Body of pancreas (tissue), 4 donors: Measurements from ENCODE around the gene CSH2. TPM values are rescaled to one million over a fixed set of nuclear protein-coding genes. Genes with fewer than 3 reads are reported as not detected.

Experiments used
- ATAC-seq: fragments of 150-250 bp; one replicate; pipeline ENCODE4 v1.9.1; 2016
- DNase-seq, 4 donors: peaks; one replicate each; pipeline ENCODE4 v3.0.0-alpha.2; 2019
- H3K27ac ChIP-seq, 4 donors: fragments of 200-600 bp; sonication (generic); 1 replicate in 3 of 4; 2 replicates in 1 of 4; pipeline versions ENCODE4 v1.5.1 to v1.6.1; 2016 to 2019; ENCODE audit warnings: mild to moderate bottlenecking in 1 of 4, mixed read lengths in 1 of 4, moderate library complexity in 1 of 4
- H3K27me3 ChIP-seq, 2 donors: fragments of 200-600 bp; sonication (generic); one replicate each; pipeline ENCODE4 v1.6.0; 2016; ENCODE audit warnings: mild to moderate bottlenecking in 1 of 2
- H3K36me3 ChIP-seq, 2 donors: fragments of 200-600 bp; sonication (generic); replicated peaks in 1 of 2; 2 replicates each; pipeline ENCODE4 v1.5.1; 2016; ENCODE audit warnings: low read depth in 2 of 2; ENCODE audit not compliant: insufficient read depth in 1 of 2
- H3K4me1 ChIP-seq: fragments of 200-600 bp; sonication (generic); one replicate; pipeline ENCODE4 v1.6.0; 2016
- H3K4me3 ChIP-seq, 2 donors: fragments of 200-600 bp; sonication (generic); 1 replicate in 1 of 2; 2 replicates in 1 of 2; pipeline ENCODE4 v1.5.1; 2016 to 2019
- H3K9me3 ChIP-seq, 3 donors: fragments of 200-600 bp; sonication (generic); 1 replicate in 2 of 3; 2 replicates in 1 of 3; pipeline ENCODE4 v1.5.1; 2016
- POLR2A ChIP-seq, 3 donors: fragments of 450-650 bp; IDR thresholded peaks; one replicate each; pipeline ENCODE4 v1.6.1; 2016; ENCODE audit warnings: antibody characterized with exemption in 3 of 3, mild to moderate bottlenecking in 2 of 3
- WGBS, 2 donors: methylation state at CpG; one replicate each; pipeline ENCODE4 v1.1.5; 2017; 5-methylcytosine and 5-hydroxymethylcytosine counted together
- intact Hi-C: fragments of 100-400 bp; cut with DNase I; formaldehyde crosslinking; loops from one replicate; pipeline ENCODE4 v1.15.1; 2023
- total RNA-seq, 2 donors: library from RNA; depleted of rRNA; stranded (reverse); fragments of >200 nt; gene quantifications; one replicate each; pipeline ENCODE4 v1.1.0, GENCODE V29; 2016
- TF ChIP-seq, protein P1 (sequence below), 7 experiments: fragments of 450-650 bp in 4 of 7; fragments of 200-600 bp in 3 of 7; sonication (generic) in 3 of 7; IDR thresholded peaks; one replicate each; pipeline ENCODE4 v1.5.1; 2016 to 2019; ENCODE audit warnings: antibody characterized with exemption in 7 of 7

The CSH2 gene
- total RNA-seq, 2 donors from 2014 or later = not detected

DNA sequence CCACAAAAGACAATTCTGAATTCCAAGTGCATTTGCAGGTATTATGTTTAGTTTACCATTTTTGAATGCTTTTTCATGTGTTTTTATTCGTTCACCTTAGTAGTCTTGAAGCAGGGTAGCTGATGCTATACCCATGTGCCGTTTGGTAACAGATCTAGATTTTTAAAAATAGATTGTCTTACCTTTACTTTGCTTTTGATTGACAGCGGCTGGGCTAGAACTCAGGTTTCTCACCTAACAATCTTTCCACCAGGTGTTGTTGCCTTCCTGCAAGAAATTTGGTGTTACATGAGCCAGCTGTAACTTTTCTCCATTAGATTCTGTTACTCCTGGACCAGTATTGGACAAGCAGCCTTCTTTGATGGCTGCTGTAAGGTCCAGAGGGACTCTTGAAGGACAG lies 44.5 kb downstream of the CSH2 start:
- TF ChIP-seq, protein P1, sequence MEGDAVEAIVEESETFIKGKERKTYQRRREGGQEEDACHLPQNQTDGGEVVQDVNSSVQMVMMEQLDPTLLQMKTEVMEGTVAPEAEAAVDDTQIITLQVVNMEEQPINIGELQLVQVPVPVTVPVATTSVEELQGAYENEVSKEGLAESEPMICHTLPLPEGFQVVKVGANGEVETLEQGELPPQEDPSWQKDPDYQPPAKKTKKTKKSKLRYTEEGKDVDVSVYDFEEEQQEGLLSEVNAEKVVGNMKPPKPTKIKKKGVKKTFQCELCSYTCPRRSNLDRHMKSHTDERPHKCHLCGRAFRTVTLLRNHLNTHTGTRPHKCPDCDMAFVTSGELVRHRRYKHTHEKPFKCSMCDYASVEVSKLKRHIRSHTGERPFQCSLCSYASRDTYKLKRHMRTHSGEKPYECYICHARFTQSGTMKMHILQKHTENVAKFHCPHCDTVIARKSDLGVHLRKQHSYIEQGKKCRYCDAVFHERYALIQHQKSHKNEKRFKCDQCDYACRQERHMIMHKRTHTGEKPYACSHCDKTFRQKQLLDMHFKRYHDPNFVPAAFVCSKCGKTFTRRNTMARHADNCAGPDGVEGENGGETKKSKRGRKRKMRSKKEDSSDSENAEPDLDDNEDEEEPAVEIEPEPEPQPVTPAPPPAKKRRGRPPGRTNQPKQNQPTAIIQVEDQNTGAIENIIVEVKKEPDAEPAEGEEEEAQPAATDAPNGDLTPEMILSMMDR (IDR thresholded peaks at IDR 0.05) = no peak
- no peak for TF ChIP-seq POLR2A (IDR thresholded peaks at IDR 0.05)
- no peak for ATAC-seq
- peaks cover 33% of the 10 kb centered on the region for H3K4me1 ChIP-seq
- WGBS, 2 donors = 62 to 73% methylated on average over 3 of the region's 3 CpGs
- no peaks in the 10 kb centered on the region for H3K27me3 ChIP-seq
- intact Hi-C loops = no loop called here
- no peak overlapping the region for H3K27ac ChIP-seq
- H3K9me3 ChIP-seq = no peaks in the 10 kb centered on the region
- H3K36me3 ChIP-seq = peaks cover 8 to 43% of the 10 kb centered on the region in 2 donors
- DNase-seq = no peak
- H3K4me3 ChIP-seq = no peak overlapping the region

DNA sequence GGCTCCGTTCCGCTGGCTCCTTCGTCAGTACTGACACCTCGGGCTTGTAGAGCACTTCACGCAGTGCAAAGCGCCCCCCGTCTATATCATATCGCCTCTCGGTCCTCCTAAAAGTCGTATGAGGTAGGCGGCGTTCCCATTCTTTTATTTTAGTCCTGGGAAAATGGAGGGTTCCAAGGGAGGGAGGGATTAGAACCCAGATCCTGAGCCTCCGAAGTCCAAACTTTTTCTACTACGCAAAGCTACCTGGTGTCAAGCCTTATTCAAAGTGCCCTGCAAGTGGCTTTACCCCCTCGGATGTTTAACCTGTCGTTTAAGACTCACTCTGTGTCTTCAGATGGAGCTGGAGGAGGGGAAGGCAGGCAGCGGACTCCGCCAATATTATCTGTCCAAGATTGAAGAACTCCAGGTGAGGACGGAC lies 45.7 kb downstream of the CSH2 start:
- intact Hi-C loops = no loop called here
- H3K27ac ChIP-seq = peak overlapping the region; percentile 80 to 95 (median 90)
- 1% methylated on average over 19 of the region's 19 CpGs for WGBS, 2 donors
- no peaks in the 10 kb centered on the region for H3K9me3 ChIP-seq
- no peak for DNase-seq
- ATAC-seq = no peak
- no peaks in the 10 kb centered on the region for H3K27me3 ChIP-seq
- no peak for TF ChIP-seq POLR2A (IDR thresholded peaks at IDR 0.05)
- TF ChIP-seq, protein P1 (IDR thresholded peaks at IDR 0.05) = no peak
- H3K4me3 ChIP-seq = peak overlapping the region; percentile 43 to 89
- peaks cover 0 to 37% of the 10 kb centered on the region in 2 donors for H3K36me3 ChIP-seq
- H3K4me1 ChIP-seq = peaks cover 33% of the 10 kb centered on the region

DNA sequence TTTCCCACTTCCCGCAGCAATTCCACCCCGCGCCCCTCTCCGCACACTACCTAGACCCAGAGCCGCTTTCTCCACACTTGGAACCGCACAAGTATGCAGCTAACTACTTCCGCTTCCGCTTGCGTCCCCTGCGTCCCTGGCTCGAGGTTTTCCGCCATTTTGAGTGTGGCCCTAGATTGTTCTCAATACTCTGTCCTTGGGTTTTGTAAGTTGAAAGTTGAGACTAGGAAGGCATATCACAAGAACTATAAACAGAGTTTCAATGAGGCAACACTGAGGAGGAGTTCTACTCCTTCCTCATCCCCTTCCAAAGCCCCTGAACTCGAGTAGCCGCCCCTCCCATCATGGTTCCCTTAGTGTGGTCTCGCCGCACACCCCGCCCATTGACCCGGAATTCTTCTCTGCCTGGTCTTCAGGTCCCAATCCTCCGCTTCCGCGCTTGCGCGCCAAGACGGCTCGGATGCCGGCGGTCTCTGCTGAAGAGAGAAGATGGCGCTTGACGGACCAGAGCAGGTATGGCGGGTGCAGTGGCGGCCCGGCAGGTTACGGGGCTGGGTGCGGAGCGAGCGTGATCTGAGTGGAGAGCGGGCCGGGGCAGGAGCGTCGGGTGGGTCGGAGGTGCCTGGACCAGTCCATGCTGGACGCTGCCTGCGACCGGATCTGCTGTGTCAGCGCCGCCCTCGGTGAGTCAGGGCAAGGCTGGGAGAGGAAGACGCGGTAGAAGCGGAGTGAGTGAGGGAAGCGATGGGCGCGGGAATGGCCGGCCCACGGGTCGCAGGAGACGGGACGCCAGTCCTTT lies 46.3 kb downstream of the CSH2 start, which contains the start of the genes FTSJ3 and PSMC5:
Gene FTSJ3, minus strand, starts transcription at position 662 of the 799 bp plus-strand sequence. CDS start 761 bp downstream, outside the sequence.
Gene PSMC5, plus strand, starts transcription at position 430 of the 799 bp plus-strand sequence. Its CDS starts 60 bp downstream, at position 490.
- peak; percentile 53 to 87 (median 82) for TF ChIP-seq POLR2A (IDR thresholded peaks at IDR 0.05)
- TF ChIP-seq, protein P1 (IDR thresholded peaks at IDR 0.05) = peak in 6 of 7 experiments; percentile 22 to 65 (median 46)
- Histone ChIP-seq H3K9me3 (no peaks in the 10 kb centered on the region), H3K4me1 (peaks cover 33% of the 10 kb centered on the region), H3K27ac (peak within 1 kb of the TSS; percentile 80 to 95 (median 90)), H3K4me3 (peak within 1 kb of the TSS; percentile 43 to 89), H3K36me3 (peaks cover 4 to 32% of the 10 kb centered on the region in 2 donors), H3K27me3 (no peaks in the 10 kb centered on the region)
- intact Hi-C loops = no loop called here
- ATAC-seq (peak; percentile 94), DNase-seq (peak; percentile 94 to 97 (median 96))
- 0 to 1% methylated on average over 41 to 58 of the region's 58 CpGs for whole genome bisulfite sequencing, 2 donors

DNA sequence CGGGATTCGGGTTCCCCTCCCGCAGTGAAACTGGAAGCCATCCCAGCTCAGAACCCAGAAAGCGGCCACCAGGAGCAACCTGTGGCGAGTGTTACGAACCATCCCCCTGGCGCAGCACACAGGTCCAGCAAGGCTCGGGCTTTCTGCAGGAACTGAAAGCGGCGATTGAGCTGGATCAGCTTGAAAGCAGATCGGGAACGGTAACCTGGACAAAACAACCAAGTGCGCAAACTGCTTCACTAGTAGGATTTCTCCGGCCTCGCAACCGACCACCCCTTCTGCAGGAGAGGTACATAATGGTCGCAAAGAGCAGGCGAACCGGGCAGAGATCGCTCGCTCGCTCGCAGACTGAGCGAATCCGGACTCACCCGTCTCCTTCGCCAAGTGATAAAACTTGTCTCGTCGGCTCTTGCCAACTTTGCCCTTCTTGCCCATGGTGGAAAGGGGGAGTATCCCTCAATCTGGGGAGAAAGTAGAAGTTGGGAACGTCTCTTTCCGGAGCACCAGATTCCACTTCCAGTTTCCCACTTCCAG lies 46.9 kb downstream of the CSH2 start:
- DNase-seq = no peak
- Histone ChIP-seq H3K4me1 (peaks cover 33% of the 10 kb centered on the region), H3K36me3 (peaks cover 9 to 27% of the 10 kb centered on the region in 2 donors), H3K27me3 (no peaks in the 10 kb centered on the region), H3K4me3 (peak overlapping the region; percentile 43 to 89), H3K9me3 (no peaks in the 10 kb centered on the region), H3K27ac (peak overlapping the region; percentile 80 to 95 (median 90))
- 0 to 1% methylated on average over 20 to 31 of the region's 31 CpGs for WGBS, 2 donors
- TF ChIP-seq POLR2A (IDR thresholded peaks at IDR 0.05) = no peak
- TF ChIP-seq, protein P1 (IDR thresholded peaks at IDR 0.05) = no peak
- intact Hi-C loops = no loop called here
- peak; percentile 3 for ATAC-seq
